ENCODE results near the gene PTCD1. TPM values are rescaled to one million over a fixed set of nuclear protein-coding genes. Genes with fewer than 3 reads are reported as not detected.
A peak's percentile ranks its signal among the peaks of the same experiment; 100 is the strongest.

The PTCD1 gene
- total RNA-seq, 1 donor from 2014 or later = 11.3 TPM

GRCh38 chr7:99373091-99374066 is 65.2 kb downstream of the PTCD1 start:
- Histone ChIP-seq H3K27me3 (ENCODE audit: control insufficient read depth, insufficient read depth, low read length) (no peaks in the 10 kb centered on the region), H3K4me3 (ENCODE audit: low read depth, low read length) (no peak overlapping the region), H3K36me3 (ENCODE audit: control insufficient read depth, insufficient read depth, low read length) (peaks cover 3% of the 10 kb centered on the region)
- no peak for TF ChIP-seq CTCF (IDR thresholded peaks at IDR 0.05; ENCODE audit: insufficient read depth, low read length, severe bottlenecking)
- DNase-seq (ENCODE audit: low read depth) = no peak
- no peak for FAIRE-seq

GRCh38 chr7:99372275-99373090 is 66.1 kb downstream of the PTCD1 start:
- no peaks in the 10 kb centered on the region for H3K27me3 ChIP-seq (ENCODE audit: control insufficient read depth, insufficient read depth, low read length)
- FAIRE-seq = no peak
- no peak for TF ChIP-seq CTCF (IDR thresholded peaks at IDR 0.05; ENCODE audit: insufficient read depth, low read length, severe bottlenecking)

GRCh38 chr7:99371376-99371920 is 67.2 kb downstream of the PTCD1 start:
- TF ChIP-seq CTCF (IDR thresholded peaks at IDR 0.05; ENCODE audit: insufficient read depth, low read length, severe bottlenecking) = no peak
- FAIRE-seq = no peak
- Histone ChIP-seq H3K36me3 (ENCODE audit: control insufficient read depth, insufficient read depth, low read length) (peaks cover 8% of the 10 kb centered on the region), H3K4me3 (ENCODE audit: low read depth, low read length) (no peak overlapping the region), H3K27me3 (ENCODE audit: control insufficient read depth, insufficient read depth, low read length) (no peaks in the 10 kb centered on the region)
- DNase-seq (ENCODE audit: low read depth) = no peak

More at GRCh38 chr7:99372275-99373090, 66.1 kb downstream of the PTCD1 start:
- Histone ChIP-seq H3K36me3 (ENCODE audit: control insufficient read depth, insufficient read depth, low read length) (no peaks in the 10 kb centered on the region), H3K4me3 (ENCODE audit: low read depth, low read length) (no peak overlapping the region)
- DNase-seq (ENCODE audit: low read depth) = peak; percentile 42

- DNase-seq (ENCODE audit: low read depth) (no peak), FAIRE-seq (no peak)
- Histone ChIP-seq H3K27me3 (ENCODE audit: control insufficient read depth, insufficient read depth, low read length) (no peaks in the 10 kb centered on the region), H3K4me3 (ENCODE audit: low read depth, low read length) (no peak overlapping the region), H3K36me3 (ENCODE audit: control insufficient read depth, insufficient read depth, low read length) (peaks cover 16% of the 10 kb centered on the region)
- no peak for TF ChIP-seq CTCF (IDR thresholded peaks at IDR 0.05; ENCODE audit: insufficient read depth, low read length, severe bottlenecking)
These were observed 68.7 kb downstream of the PTCD1 start for GRCh38 chr7:99369767-99370391.

GRCh38 chr7:99368750-99369389 is 69.7 kb downstream of the PTCD1 start:
- FAIRE-seq (no peak), DNase-seq (ENCODE audit: low read depth) (peak; percentile 62)
- Histone ChIP-seq H3K36me3 (ENCODE audit: control insufficient read depth, insufficient read depth, low read length) (peaks cover 20% of the 10 kb centered on the region), H3K27me3 (ENCODE audit: control insufficient read depth, insufficient read depth, low read length) (no peaks in the 10 kb centered on the region), H3K4me3 (ENCODE audit: low read depth, low read length) (no peak overlapping the region)
- TF ChIP-seq CTCF (IDR thresholded peaks at IDR 0.05; ENCODE audit: insufficient read depth, low read length, severe bottlenecking) = no peak
